Keratinocyte (primary cell): ENCODE measurements around the gene ZNF275.

ENCODE experiments used
- CTCF ChIP-seq, 3 experiments: IDR thresholded peaks in 1 of 3; conservative IDR thresholded peaks in 1 of 3; optimal IDR thresholded peaks in 1 of 3; 2 replicates in 2 of 3; 3 replicates in 1 of 3; pipeline versions ENCODE3 to v1.5.1; 2011; ENCODE audit warnings: low read length in 3 of 3, mild to moderate bottlenecking in 3 of 3, moderate library complexity in 2 of 3, control low read depth in 1 of 3, inconsistent platforms in 1 of 3; ENCODE audit not compliant: insufficient read depth in 2 of 3; ENCODE audit errors: extremely low read depth in 1 of 3
- EZH2 ChIP-seq: IDR thresholded peaks from one replicate; pipeline ENCODE4 v1.6.1; 2012; ENCODE audit warnings: inconsistent platforms, mild to moderate bottlenecking, low read length, moderate library complexity

DNA sequence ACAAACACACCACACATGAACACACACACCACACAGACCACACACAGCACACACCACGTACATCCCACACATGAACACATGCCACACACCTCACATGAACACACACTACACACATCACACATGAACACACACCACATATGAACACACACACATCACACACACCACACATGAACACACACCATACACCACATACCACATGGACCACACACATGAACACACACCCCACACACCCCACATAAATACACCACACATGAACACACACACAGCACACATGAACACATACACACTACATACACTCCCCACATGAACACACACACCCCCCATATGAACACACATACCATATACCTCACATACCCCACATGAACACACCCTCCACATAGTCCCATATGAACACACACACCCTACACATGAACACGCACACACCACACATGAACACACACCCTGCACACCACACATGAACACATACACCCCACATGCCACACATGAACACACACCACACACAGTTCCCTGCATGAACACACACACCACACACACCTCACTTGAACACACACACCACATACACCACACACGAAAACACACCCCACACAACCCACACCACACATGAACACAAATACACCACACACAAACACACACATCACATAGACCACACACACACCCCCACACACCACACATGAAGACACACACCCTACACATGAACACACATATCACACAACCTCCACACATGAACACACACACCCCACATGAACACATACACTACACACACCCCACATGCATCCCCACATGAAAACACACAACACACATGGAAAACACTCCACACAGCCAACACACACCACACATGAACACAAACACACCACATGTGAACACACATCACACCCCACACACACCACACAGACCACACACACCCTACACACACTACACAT is 48.9 kb downstream of the ZNF275 start:
- no peak for TF ChIP-seq CTCF (optimal IDR thresholded peaks at IDR 0.05 in 1 of 3, IDR thresholded peaks at IDR 0.05 in 1 of 3, conservative IDR thresholded peaks at IDR 0.05 in 1 of 3; ENCODE audit: extremely low read depth in 1 of 3, insufficient read depth in 2 of 3, low read length in 3 of 3)
- TF ChIP-seq EZH2, result no peak
